DMS153 treated with DMSO at 0.1 percent for 48 hours (cell line): ENCODE results near the gene PPP5C.

ENCODE experiments used
- DNase-seq: peaks from one replicate; lab custom pipeline; 2025; ENCODE audit not compliant: unreplicated experiment; lab: John Stamatoyannopoulos, UW

The PPP5C gene

GRCh38 chr19:46328079-46328478, 18.8 kb upstream of the PPP5C start:
- DNase-seq: no peak

GRCh38 chr19:46330319-46330918, 16.5 kb upstream of the PPP5C start:
- DNase-seq: no peak

GRCh38 chr19:46337487-46337886, 9.4 kb upstream of the PPP5C start:
- no peak for DNase-seq

GRCh38 chr19:46339446-46339845, 7.4 kb upstream of the PPP5C start:
- no peak for DNase-seq

GRCh38 chr19:46340051-46340659, 6.7 kb upstream of the PPP5C start:
- no peak for DNase-seq

- DNase-seq: no peak
Measured at GRCh38 chr19:46341937-46342336, 5.0 kb upstream of the PPP5C start.

- no peak for DNase-seq
Measured at GRCh38 chr19:46344363-46344762, 2.5 kb upstream of the PPP5C start.

- DNase-seq: no peak
Measured at GRCh38 chr19:46345157-46345556, 1.7 kb upstream of the PPP5C start.

- DNase-seq: no peak
Measured at GRCh38 chr19:46347572-46347883, 641 bp downstream of the PPP5C start.

GRCh38 chr19:46347985-46348384, 1.1 kb downstream of the PPP5C start:
- no peak for DNase-seq

GRCh38 chr19:46349311-46349993, 2.6 kb downstream of the PPP5C start:
- no peak for DNase-seq

- peak; percentile 4 for DNase-seq
Measured at GRCh38 chr19:46350029-46350757, 3.3 kb downstream of the PPP5C start.

- no peak for DNase-seq
Measured at GRCh38 chr19:46350758-46351159, 3.9 kb downstream of the PPP5C start.

GRCh38 chr19:46351241-46352041, 4.6 kb downstream of the PPP5C start:
- no peak for DNase-seq

- no peak for DNase-seq
Measured at GRCh38 chr19:46353730-46354528, 7.0 kb downstream of the PPP5C start.

- no peak for DNase-seq
Measured at GRCh38 chr19:46355234-46356148, 8.6 kb downstream of the PPP5C start.

GRCh38 chr19:46356149-46357055, 9.5 kb downstream of the PPP5C start:
- DNase-seq: no peak

- DNase-seq: no peak
Measured at GRCh38 chr19:46357846-46358583, 11.1 kb downstream of the PPP5C start.
